ENCODE results near the gene CORO7.

Gene CORO7

DNA sequence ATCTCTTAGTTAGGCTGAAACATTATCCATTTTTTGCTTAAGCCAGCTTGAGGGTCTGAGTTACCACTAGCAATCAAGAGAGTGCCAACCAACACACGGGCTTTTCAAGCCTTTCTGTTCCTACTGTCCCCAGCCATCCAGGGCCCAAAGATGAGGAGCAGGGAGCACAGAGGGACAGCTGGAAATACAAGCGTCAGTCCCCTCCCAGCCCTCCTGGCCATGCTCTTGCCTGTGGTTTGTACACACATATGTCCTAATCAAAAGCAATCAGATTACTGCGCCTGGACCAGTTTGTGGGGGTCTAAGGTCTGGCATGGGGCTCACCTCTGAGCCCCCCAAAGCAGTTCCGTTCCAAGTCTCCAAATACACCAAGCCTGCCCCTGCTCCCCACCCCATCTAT lies 3.5 kb downstream of the CORO7 start:
- no peak for DNase-seq (ENCODE audit: low spot score)
- TF ChIP-seq CTCF (IDR thresholded peaks at IDR 0.05; ENCODE audit: extremely low read depth, missing control alignments) = no peak

- no peak for DNase-seq (ENCODE audit: low spot score)
Observed at GRCh38 chr16:4412159-4412558, 4.2 kb downstream of the CORO7 start.

GRCh38 chr16:4411684-4412083 lies 4.7 kb downstream of the CORO7 start:
- TF ChIP-seq CTCF (IDR thresholded peaks at IDR 0.05; ENCODE audit: extremely low read depth, missing control alignments) = no peak
- no peak for DNase-seq (ENCODE audit: low spot score)

More at GRCh38 chr16:4412159-4412558, 4.2 kb downstream of the CORO7 start:
- TF ChIP-seq CTCF (IDR thresholded peaks at IDR 0.05; ENCODE audit: extremely low read depth, missing control alignments) = no peak

DNA sequence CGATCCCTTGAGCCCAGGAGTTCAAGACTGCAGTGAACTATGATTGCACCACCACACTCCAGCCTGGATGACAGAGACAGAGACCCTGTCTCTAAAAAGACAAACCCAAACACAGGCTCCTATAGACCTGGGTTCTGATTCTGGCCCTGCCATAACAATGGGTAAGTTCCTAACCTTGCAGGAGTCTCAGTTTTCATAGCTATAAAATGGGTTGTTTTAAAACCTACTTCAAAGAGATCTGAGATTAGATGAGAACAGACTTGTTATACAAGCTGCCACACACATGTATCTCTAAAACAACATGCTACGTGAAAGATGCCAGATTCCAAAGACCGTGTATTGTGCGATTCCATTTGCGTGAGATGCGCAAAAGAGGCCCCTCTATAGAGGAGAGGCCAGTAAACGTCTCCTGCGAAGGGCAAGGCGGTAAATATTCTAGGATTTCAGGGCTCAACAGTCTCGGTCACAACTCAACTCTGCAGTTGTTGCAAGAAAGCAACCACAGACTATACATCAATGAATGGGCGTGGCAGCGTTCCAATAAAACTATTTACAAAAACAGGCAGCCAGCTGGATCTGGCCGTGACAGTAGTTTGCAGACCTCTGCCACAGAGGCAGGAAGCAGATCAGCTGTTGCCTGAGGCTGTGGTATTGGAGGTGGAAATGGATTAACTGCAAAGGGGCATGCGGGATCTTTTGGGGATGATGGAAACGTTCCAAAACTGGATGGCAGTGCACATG lies 5.9 kb downstream of the CORO7 start:
- TF ChIP-seq CTCF (IDR thresholded peaks at IDR 0.05; ENCODE audit: extremely low read depth, missing control alignments) = no peak
- DNase-seq (ENCODE audit: low spot score) = no peak

GRCh38 chr16:4409081-4409932 lies 7.1 kb downstream of the CORO7 start:
- TF ChIP-seq CTCF (IDR thresholded peaks at IDR 0.05; ENCODE audit: extremely low read depth, missing control alignments) = no peak
- DNase-seq (ENCODE audit: low spot score) = no peak

DNA sequence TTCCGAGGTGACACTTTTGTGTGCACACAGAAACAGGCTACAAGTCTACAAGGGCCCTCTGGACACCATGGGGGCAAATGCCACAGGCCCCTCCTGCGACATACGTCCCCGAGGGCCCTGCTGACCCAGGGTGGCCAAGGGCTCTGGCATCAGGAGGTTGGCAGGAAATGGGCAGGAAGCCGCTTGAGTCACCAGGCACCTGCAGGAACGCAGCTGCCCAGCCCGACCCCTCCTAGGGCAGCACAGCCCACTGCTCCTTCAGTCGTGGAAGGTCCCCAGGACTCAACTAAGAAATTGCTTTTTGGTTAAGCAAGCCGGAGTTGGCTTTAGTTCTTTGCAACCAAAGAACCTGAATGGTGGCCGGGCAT lies 8.1 kb downstream of the CORO7 start:
- DNase-seq (ENCODE audit: low spot score) = no peak
- TF ChIP-seq CTCF (IDR thresholded peaks at IDR 0.05; ENCODE audit: extremely low read depth, missing control alignments) = no peak

Measured in GM20000 (cell line).